Nephron progenitor cell (in vitro differentiated cells): ENCODE results near the gene GFM1.

ENCODE experiments used
- DNase-seq: peaks from one replicate; pipeline ENCODE4 v3.0.0; 2021
- H3K27ac Mint-ChIP-seq: 2 replicates; pipeline ENCODE4 v1.8.0; 2021; ENCODE audit warnings: mild to moderate bottlenecking, moderate library complexity, mixed read lengths
- H3K27me3 Mint-ChIP-seq: 2 replicates; pipeline ENCODE4 v1.8.0; 2021; ENCODE audit warnings: mild to moderate bottlenecking, low read depth, mixed read lengths; ENCODE audit not compliant: poor library complexity
- H3K36me3 Mint-ChIP-seq: 2 replicates; pipeline ENCODE4 v1.8.0; 2021; ENCODE audit warnings: low read depth, mixed read lengths
- H3K4me1 Mint-ChIP-seq: 2 replicates; pipeline ENCODE4 v1.8.0; 2021; ENCODE audit warnings: mixed read lengths
- H3K4me3 Mint-ChIP-seq: 2 replicates; pipeline ENCODE4 v1.8.0; 2021; ENCODE audit warnings: mild to moderate bottlenecking, moderate library complexity, mixed read lengths
- H3K9me3 Mint-ChIP-seq: 2 replicates; pipeline ENCODE4 v1.8.0; 2021; ENCODE audit warnings: mild to moderate bottlenecking, moderate library complexity, mixed read lengths
- CTCF ChIP-seq: fragments of 200-600 bp; sonication (generic); IDR thresholded peaks from 2 replicates; pipeline ENCODE4 v1.5.0; 2021; ENCODE audit warnings: antibody characterized with exemption

The GFM1 gene

GRCh38 chr3:158644345-158644908 lies at the start of gene GFM1:
GFM1 (plus strand) TSS chr3:158644527; CDS start chr3:158644635, 108 bp downstream.
- peak; percentile 84 for DNase-seq
- Mint-ChIP-seq H3K4me1 (peaks cover 23% of the 10 kb centered on the region), H3K9me3 (peaks cover 7% of the 10 kb centered on the region), H3K27me3 (peaks cover 8% of the 10 kb centered on the region), H3K27ac (peak within 1 kb of the TSS; percentile 96), H3K4me3 (peak within 1 kb of the TSS; percentile 97), H3K36me3 (peaks cover 22% of the 10 kb centered on the region)
- peak; percentile 89 for TF ChIP-seq CTCF

- H3K4me3 Mint-ChIP-seq, result no peak overlapping the region
- no peak for TF ChIP-seq CTCF
- peaks cover 13% of the 10 kb centered on the region for H3K36me3 Mint-ChIP-seq
- H3K4me1 Mint-ChIP-seq, result no peaks in the 10 kb centered on the region
- H3K27me3 Mint-ChIP-seq, result no peaks in the 10 kb centered on the region
- DNase-seq, result no peak
- no peak overlapping the region for H3K27ac Mint-ChIP-seq
- H3K9me3 Mint-ChIP-seq, result no peaks in the 10 kb centered on the region
Observed at GRCh38 chr3:158600787-158601186, 43.5 kb upstream of the GFM1 start.

GRCh38 chr3:158602227-158602626 lies 42.1 kb upstream of the GFM1 start:
- Mint-ChIP-seq H3K4me3 (no peak overlapping the region), H3K36me3 (peaks cover 13% of the 10 kb centered on the region), H3K9me3 (no peaks in the 10 kb centered on the region), H3K27me3 (no peaks in the 10 kb centered on the region), H3K4me1 (no peaks in the 10 kb centered on the region), H3K27ac (no peak overlapping the region)
- no peak for TF ChIP-seq CTCF
- DNase-seq, result no peak

GRCh38 chr3:158617982-158618875 lies 26.1 kb upstream of the GFM1 start:
- DNase-seq, result no peak
- Mint-ChIP-seq H3K4me1 (no peaks in the 10 kb centered on the region), H3K9me3 (peaks cover 72% of the 10 kb centered on the region), H3K4me3 (no peak overlapping the region), H3K36me3 (peaks cover 4% of the 10 kb centered on the region), H3K27ac (no peak overlapping the region), H3K27me3 (peaks cover 10% of the 10 kb centered on the region)
- no peak for TF ChIP-seq CTCF

- no peaks in the 10 kb centered on the region for H3K4me1 Mint-ChIP-seq
- TF ChIP-seq CTCF, result no peak
- no peak for DNase-seq
- H3K27ac Mint-ChIP-seq, result no peak overlapping the region
- H3K36me3 Mint-ChIP-seq, result no peaks in the 10 kb centered on the region
- H3K9me3 Mint-ChIP-seq, result peaks cover 16% of the 10 kb centered on the region
- H3K4me3 Mint-ChIP-seq, result no peak overlapping the region
- H3K27me3 Mint-ChIP-seq, result peaks cover 6% of the 10 kb centered on the region
Observed at GRCh38 chr3:158625881-158626280, 18.4 kb upstream of the GFM1 start.
